GM23338 (cell line): ENCODE results near the gene HES3. TPM values are rescaled to one million over a fixed set of nuclear protein-coding genes. Genes with fewer than 3 reads are reported as not detected.

ENCODE experiments used
- ATAC-seq: fragments of 200-7000 bp; cut with Tn5 transposase; 3 replicates; pipeline ENCODE4 v1.9.1; 2020
- DNase-seq: peaks from one replicate; pipeline ENCODE4 v3.0.0-alpha.2; 2015; ENCODE audit warnings: low spot score
- H2AFZ ChIP-seq: fragments of 200-600 bp; sonication (generic); 2 replicates; pipeline ENCODE4 v1.8.0; 2016; ENCODE audit warnings: antibody characterized with exemption, mild to moderate bottlenecking, moderate library complexity
- H3F3A ChIP-seq: fragments of 200-600 bp; sonication (generic); replicated peaks from 2 replicates; pipeline ENCODE4 v1.8.0; 2017; ENCODE audit warnings: antibody characterized with exemption, mixed run types, low read depth
- H3K27ac ChIP-seq: fragments of 200-600 bp; sonication (generic); 2 replicates; pipeline ENCODE4 v1.6.1; 2016; ENCODE audit warnings: low read depth
- H3K27me3 ChIP-seq: fragments of 200-600 bp; sonication (generic); 2 replicates; pipeline ENCODE4 v1.8.0; 2016; ENCODE audit warnings: mild to moderate bottlenecking, mixed run types, moderate library complexity; ENCODE audit not compliant: insufficient read depth
- H3K36me3 ChIP-seq: fragments of 200-600 bp; sonication (generic); 2 replicates; pipeline ENCODE4 v1.8.0; 2016; ENCODE audit warnings: mild to moderate bottlenecking; ENCODE audit not compliant: insufficient read depth
- H3K4me1 ChIP-seq: fragments of 200-600 bp; sonication (generic); 2 replicates; pipeline ENCODE4 v1.8.0; 2016; ENCODE audit warnings: mild to moderate bottlenecking, moderate library complexity; ENCODE audit not compliant: insufficient read depth
- H3K4me2 ChIP-seq: fragments of 200-600 bp; sonication (generic); 2 replicates; pipeline ENCODE4 v1.7.1; 2017; ENCODE audit warnings: mixed run types
- H3K4me3 ChIP-seq: fragments of 200-600 bp; sonication (generic); 2 replicates; pipeline ENCODE4 v1.6.1; 2016; ENCODE audit warnings: mixed run types
- H3K79me2 ChIP-seq: fragments of 200-600 bp; sonication (generic); replicated peaks from 2 replicates; pipeline ENCODE4 v1.8.0; 2017; ENCODE audit warnings: mild to moderate bottlenecking; ENCODE audit not compliant: insufficient read depth
- H3K9me2 ChIP-seq: fragments of 200-600 bp; sonication (generic); 2 replicates; pipeline ENCODE4 v1.8.0; 2017; ENCODE audit not compliant: insufficient read depth
- H4K20me1 ChIP-seq: fragments of 200-600 bp; sonication (generic); replicated peaks from 2 replicates; pipeline ENCODE4 v1.8.0; 2017; ENCODE audit warnings: mild to moderate bottlenecking; ENCODE audit not compliant: insufficient read depth
- H3K27ac Mint-ChIP-seq: 2 replicates; pipeline ENCODE4 v1.8.0; 2020; ENCODE audit warnings: inconsistent platforms, mild to moderate bottlenecking, moderate library complexity, mixed read lengths
- H3K27me3 Mint-ChIP-seq: 3 replicates; pipeline ENCODE4 v1.8.0; 2022; ENCODE audit warnings: low read depth, mild to moderate bottlenecking, moderate library complexity, mixed read lengths, inconsistent platforms; ENCODE audit not compliant: insufficient read depth, poor library complexity
- H3K36me3 Mint-ChIP-seq: 3 replicates; pipeline ENCODE4 v1.8.0; 2021; ENCODE audit warnings: low read depth, mild to moderate bottlenecking, inconsistent platforms, moderate library complexity, mixed read lengths
- H3K4me1 Mint-ChIP-seq: 3 replicates; pipeline ENCODE4 v1.8.0; 2020; ENCODE audit warnings: mild to moderate bottlenecking, inconsistent platforms, mixed read lengths
- H3K4me3 Mint-ChIP-seq: 3 replicates; pipeline ENCODE4 v1.8.0; 2021; ENCODE audit warnings: moderate library complexity, mild to moderate bottlenecking, inconsistent platforms, mixed read lengths
- H3K9me3 Mint-ChIP-seq: 3 replicates; pipeline ENCODE4 v1.8.0; 2020; ENCODE audit warnings: moderate library complexity, mild to moderate bottlenecking, inconsistent platforms, mixed read lengths
- CTCF ChIP-seq, 2 experiments: fragments of 200-600 bp in 1 of 2; sonication (generic) in 1 of 2; conservative IDR thresholded peaks; 2 replicates each; pipeline versions ENCODE4 v1.5.1 to v1.6.1; 2016 to 2017; ENCODE audit warnings: antibody characterized with exemption in 2 of 2, low read depth in 2 of 2, mild to moderate bottlenecking in 2 of 2, moderate library complexity in 1 of 2
- ETS1 ChIP-seq: IDR thresholded peaks from 2 replicates; pipeline ENCODE4 v1.6.1; 2016; ENCODE audit warnings: antibody characterized with exemption
- EZH2 ChIP-seq: fragments of 200-600 bp; sonication (generic); IDR thresholded peaks from one replicate; pipeline ENCODE4 v1.8.0; 2017; ENCODE audit warnings: antibody characterized with exemption, mild to moderate bottlenecking, low read depth; ENCODE audit not compliant: unreplicated experiment
- EZH2phosphoT487 ChIP-seq: fragments of 200-600 bp; sonication (generic); IDR thresholded peaks from one replicate; pipeline ENCODE4 v1.8.1; 2018; ENCODE audit warnings: antibody characterized with exemption; ENCODE audit not compliant: unreplicated experiment
- NANOG ChIP-seq: IDR thresholded peaks from 2 replicates; pipeline ENCODE4 v1.6.1; 2016; ENCODE audit warnings: antibody characterized with exemption, borderline replicate concordance
- POLR2AphosphoS5 ChIP-seq: IDR thresholded peaks from 2 replicates; pipeline ENCODE4 v1.6.1; 2016; ENCODE audit warnings: antibody characterized with exemption, low read depth
- ZNF114 ChIP-seq: fragments of 250-450 bp; sonication (Bioruptor Pico); IDR thresholded peaks from 2 replicates; pipeline ENCODE4 v1.5.0; 2020; ENCODE audit warnings: mild to moderate bottlenecking, moderate library complexity
- ZNF331 ChIP-seq: fragments of 250-450 bp; sonication (Bioruptor Pico); IDR thresholded peaks from 2 replicates; pipeline ENCODE4 v1.5.0; 2020; ENCODE audit warnings: low read depth, mild to moderate bottlenecking, moderate library complexity
- ZNF462 ChIP-seq: fragments of 250-450 bp; sonication (Bioruptor Pico); IDR thresholded peaks from 2 replicates; pipeline ENCODE4 v1.5.0; 2020; ENCODE audit warnings: mild to moderate bottlenecking, moderate library complexity
- polyA plus RNA-seq: library from polyadenylated mRNA; unstranded; fragments of >200 nt; fragmentation: Nextera tagmentation; extraction: Ambion mirVana; gene quantifications from 2 replicates; pipeline ENCODE4 v1.2.1, GENCODE V29; 2016
- total RNA-seq: library from RNA; depleted of rRNA; stranded (reverse); fragments of >200 nt; shearing (Covaris generic); gene quantifications from 2 replicates; pipeline ENCODE4 v1.2.3, GENCODE V29; 2014

Gene HES3
- total and polyA plus RNA-seq, 2 experiments from 2014 or later, result 7.1 to 50.4 TPM

GRCh38 chr1:6248161-6248776 is 4.3 kb downstream of the HES3 start:
- peaks cover 6% of the 10 kb centered on the region; the same call in 1 of the 2 replicates for H3F3A ChIP-seq
- H3K27ac Mint-ChIP-seq, result no peak overlapping the region
- H3K27me3 ChIP-seq, result peaks cover 65% of the 10 kb centered on the region
- H3K4me2 ChIP-seq, result peak overlapping the region; percentile 79; the same call in 1 of the 2 replicates
- no peaks in the 10 kb centered on the region for H3K9me2 ChIP-seq
- DNase-seq (no peak), ATAC-seq (no peak)
- H4K20me1 ChIP-seq, result peaks cover 6% of the 10 kb centered on the region; the same call in 1 of the 2 replicates
- no peak overlapping the region for H2AFZ ChIP-seq
- TF ChIP-seq ZNF114 (CRISPR knock-in tag), result no peak
- no peaks in the 10 kb centered on the region for H3K9me3 Mint-ChIP-seq
- peaks cover 51% of the 10 kb centered on the region for H3K27me3 Mint-ChIP-seq
- peak overlapping the region; percentile 38; the same call in 1 of the 3 replicates for H3K4me3 Mint-ChIP-seq
- peaks cover 16% of the 10 kb centered on the region; the same call in 2 of the 3 replicates for H3K4me1 Mint-ChIP-seq
- H3K4me3 ChIP-seq, result no peak overlapping the region; the same call in 1 of the 2 replicates
- no peaks in the 10 kb centered on the region for H3K36me3 Mint-ChIP-seq
- H3K79me2 ChIP-seq, result no peaks in the 10 kb centered on the region
- H3K4me1 ChIP-seq, result peaks cover 14% of the 10 kb centered on the region
- H3K27ac ChIP-seq, result no peak overlapping the region
- H3K36me3 ChIP-seq, result no peaks in the 10 kb centered on the region

GRCh38 chr1:6248932-6249738 is 5.2 kb downstream of the HES3 start:
- H3K27me3 ChIP-seq, result peaks cover 56% of the 10 kb centered on the region
- peaks cover 44% of the 10 kb centered on the region for H3K27me3 Mint-ChIP-seq

More at GRCh38 chr1:6248932-6249738, 5.2 kb downstream of the HES3 start:
- peak overlapping the region; percentile 51 for H3K4me3 ChIP-seq
- TF ChIP-seq ZNF462 (no peak), NANOG (no peak), ZNF331 (no peak), CTCF (conservative IDR thresholded peaks at IDR 0.05; ENCODE audit: low read depth in 2 of 2) (no peak), EZH2 (no peak), ETS1 (no peak), POLR2AphosphoS5 (no peak), EZH2phosphoT487 (no peak)
- H3K27ac ChIP-seq, result no peak overlapping the region
- DNase-seq (peak; percentile 60), ATAC-seq (peak; percentile 2)
- peaks cover 6% of the 10 kb centered on the region; the same call in 1 of the 2 replicates for H3F3A ChIP-seq
- H3K4me3 Mint-ChIP-seq, result peak overlapping the region; percentile 51; the same call in 2 of the 3 replicates
- H3K27ac Mint-ChIP-seq, result no peak overlapping the region
- H2AFZ ChIP-seq, result no peak overlapping the region
- no peaks in the 10 kb centered on the region for H3K79me2 ChIP-seq
- no peaks in the 10 kb centered on the region for H3K36me3 Mint-ChIP-seq
- no peaks in the 10 kb centered on the region for H3K9me2 ChIP-seq
- H4K20me1 ChIP-seq, result peaks cover 6% of the 10 kb centered on the region; the same call in 1 of the 2 replicates
- H3K4me2 ChIP-seq, result peak overlapping the region; percentile 79
- H3K4me1 ChIP-seq, result peaks cover 8% of the 10 kb centered on the region
- peaks cover 11% of the 10 kb centered on the region; the same call in 2 of the 3 replicates for H3K4me1 Mint-ChIP-seq
- H3K9me3 Mint-ChIP-seq, result no peaks in the 10 kb centered on the region
- H3K36me3 ChIP-seq, result no peaks in the 10 kb centered on the region
